ENCODE data around the gene TLE3. TPM values are rescaled to one million over a fixed set of nuclear protein-coding genes. Genes with fewer than 3 reads are reported as not detected.
"Not testable (repeated sequence)": the region's sequence is repeated elsewhere in the genome, so short reads cannot be mapped to it uniquely, and the experiment has no call there.

Gene TLE3
- polyA plus RNA-seq, 2 of the 4 experiments (the other 2 are of a cell fraction) = 4.6 to 5.3 TPM

- TF ChIP-seq CHD4 (IDR thresholded peaks at IDR 0.05; ENCODE audit: borderline replicate concordance) = no peak
- no peak for TF ChIP-seq EHMT2 (IDR thresholded peaks at IDR 0.05; ENCODE audit: low read depth)
- no peak for TF ChIP-seq CBX2 (IDR thresholded peaks at IDR 0.05; ENCODE audit: borderline replicate concordance, low read depth)
- no peak for TF ChIP-seq SREBF2 (IDR thresholded peaks at IDR 0.05)
- no peak for TF ChIP-seq CHD2 (IDR thresholded peaks at IDR 0.05; ENCODE audit: low read length, partially characterized antibody)
- no peak for TF ChIP-seq FOSB (CRISPR knock-in tag; IDR thresholded peaks at IDR 0.05)
- TF ChIP-seq PBX3 (IDR thresholded peaks at IDR 0.05) = no peak
- no peak for TF ChIP-seq RCOR1 (IDR thresholded peaks at IDR 0.05; ENCODE audit: low read depth, low read length)
- no peak for TF ChIP-seq JUN (IDR thresholded peaks at IDR 0.05)
- no peak for TF ChIP-seq ESRRA (IDR thresholded peaks at IDR 0.05; ENCODE audit: borderline replicate concordance, low read length)
- no peak for TF ChIP-seq CEBPB (IDR thresholded peaks at IDR 0.05)
- no peak for TF ChIP-seq REST (IDR thresholded peaks at IDR 0.05)
- TF ChIP-seq EHF (CRISPR knock-in tag; IDR thresholded peaks at IDR 0.05) = no peak
- no peak for TF ChIP-seq NFE2L2 (conservative IDR thresholded peaks at IDR 0.05; ENCODE audit: low read length)
- ChIA-PET CTCF (interaction anchor here (1.3 kb wide), 1 partner anchor 35 kb away, joined by 4 read pairs; no protein-coding TSS in a partner anchor), POLR2A (no interaction called here)
- Histone ChIP-seq H3K4me2 (no peak overlapping the region), H3K9me3 (no peaks in the 10 kb centered on the region), H3K4me3 (no peak overlapping the region), H3K4me1 (peaks cover 35% of the 10 kb centered on the region), H3K27ac (no peak overlapping the region)
- DNase-seq (ENCODE audit: low read depth in 1 of 2, low spot score in 1 of 2) (no peak), FAIRE-seq (no peak), ATAC-seq (no peak)
- 95% methylated on average over 4 of the region's 4 CpGs for WGBS (ENCODE audit: missing lambda C conversion rate)
Measured at GRCh38 chr15:70137967-70138366, 40.2 kb upstream of the TLE3 start.

GRCh38 chr15:70137021-70137420, 39.3 kb upstream of the TLE3 start:
- ChIA-PET CTCF (interaction anchor here (0.9 to 2.4 kb wide), 2 partner anchors 14 to 18 kb away, joined by 3 to 5 read pairs; no protein-coding TSS in a partner anchor), POLR2A (interaction anchor here (0.7 kb wide), 1 partner anchor 674 kb away, joined by 5 read pairs; no protein-coding TSS in a partner anchor)
- peaks cover 28% of the 10 kb centered on the region for H3K4me1 ChIP-seq
- H3K4me2 ChIP-seq; H3K4me3 ChIP-seq; DNase-seq (ENCODE audit: low read depth in 1 of 2, low spot score in 1 of 2); H3K9me3 ChIP-seq; ATAC-seq; FAIRE-seq; H3K27ac ChIP-seq: not testable (repeated sequence)
- 83% methylated on average over 1 of the region's 1 CpG for WGBS (ENCODE audit: missing lambda C conversion rate)

GRCh38 chr15:70133781-70134421, 36.2 kb upstream of the TLE3 start:
- no peak overlapping the region for H3K27ac ChIP-seq
- POLR2A ChIA-PET = no interaction called here
- no peaks in the 10 kb centered on the region for H3K9me3 ChIP-seq
- no peak for FAIRE-seq
- ATAC-seq = no peak
- no peak for TF ChIP-seq CHD2 (IDR thresholded peaks at IDR 0.05; ENCODE audit: low read length, partially characterized antibody)
- TF ChIP-seq RAD21 (conservative IDR thresholded peaks at IDR 0.05 in 1 of 2, IDR thresholded peaks at IDR 0.05 in 1 of 2) = no peak
- TF ChIP-seq RNF2 (IDR thresholded peaks at IDR 0.05; ENCODE audit: borderline replicate concordance, low read depth) = no peak
- TF ChIP-seq PHF8 (IDR thresholded peaks at IDR 0.05; ENCODE audit: borderline replicate concordance, low read depth) = no peak
- no peak for TF ChIP-seq HMGXB4 (CRISPR knock-in tag; IDR thresholded peaks at IDR 0.05; ENCODE audit: borderline replicate concordance)
- TF ChIP-seq RARB (CRISPR knock-in tag; IDR thresholded peaks at IDR 0.05) = no peak
- no peak for TF ChIP-seq USF2 (IDR thresholded peaks at IDR 0.05)
- no peak for TF ChIP-seq HOXB13 (CRISPR knock-in tag; IDR thresholded peaks at IDR 0.05; ENCODE audit: low read depth)
- no peak for TF ChIP-seq ZFP36 (IDR thresholded peaks at IDR 0.05; ENCODE audit: borderline replicate concordance, partially characterized antibody)
- TF ChIP-seq CTCF (IDR thresholded peaks at IDR 0.05) = no peak
- TF ChIP-seq FOSB (CRISPR knock-in tag; IDR thresholded peaks at IDR 0.05) = no peak
- CTCF ChIA-PET = interaction anchor here (1.0 to 5.1 kb wide), 5 partner anchors 8 to 333 kb away, joined by 3 to 28 read pairs (median 4); no protein-coding TSS in a partner anchor
- no peak overlapping the region for H3K4me3 ChIP-seq
- no peak for DNase-seq (ENCODE audit: low read depth in 1 of 2, low spot score in 1 of 2)
- 0 out of 3 replicates have a peak, but pooled peaks cover 5% of the 10 kb centered on the region for H3K4me1 ChIP-seq
- 81% methylated on average over 7 of the region's 7 CpGs for WGBS (ENCODE audit: missing lambda C conversion rate)
- no peak overlapping the region for H3K4me2 ChIP-seq

All from A549 (cell line).